IPS-NIHi7 (cell line): ENCODE measurements around the gene CYB5A.
"Not testable (repeated sequence)": the region's sequence is repeated elsewhere in the genome, so short reads cannot be mapped to it uniquely, and the experiment has no call there.

ENCODE experiments used
- DNase-seq: peaks from one replicate; pipeline ENCODE4 v3.0.0; 2012; ENCODE audit warnings: mixed read lengths; ENCODE audit errors: extremely low spot score

CYB5A gene

DNA sequence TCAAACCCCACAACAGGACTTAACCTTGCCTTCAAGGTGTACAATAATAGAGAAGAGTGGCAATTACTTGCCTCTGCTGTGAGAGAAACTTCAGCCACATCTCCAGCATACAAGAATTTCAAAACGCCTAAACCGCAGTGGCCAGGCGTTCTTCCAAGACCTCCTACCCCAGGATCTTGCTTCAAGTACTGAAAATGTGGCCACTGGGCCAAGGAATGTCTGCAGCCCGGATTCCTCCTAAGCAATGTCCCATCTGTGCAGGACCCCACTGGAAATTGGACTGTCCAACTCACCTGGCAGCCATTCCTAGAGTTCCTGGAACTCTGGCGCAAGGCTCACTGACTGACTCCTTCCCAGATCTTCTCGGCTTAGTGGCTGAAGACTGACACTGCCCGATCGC is 2.8 kb upstream of the CYB5A start:
- no peak for DNase-seq

DNA sequence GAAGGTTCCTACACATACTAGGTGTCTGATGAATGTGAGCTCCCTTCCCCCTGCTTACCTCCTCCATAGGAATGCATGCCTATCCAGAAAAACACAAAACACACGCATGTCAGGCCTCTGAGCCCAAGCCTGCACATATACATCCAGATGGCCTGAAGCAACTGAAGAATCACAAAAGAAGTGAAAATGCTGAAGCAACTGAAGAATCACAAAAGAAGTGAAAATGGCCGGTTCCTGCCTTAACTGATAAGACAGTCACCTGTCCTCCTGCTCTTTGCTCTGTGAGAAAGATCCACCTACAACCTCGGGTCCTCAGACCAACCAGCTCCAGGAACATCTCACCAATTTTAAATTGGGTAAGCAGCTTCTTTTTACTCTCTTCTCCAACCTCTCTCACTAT is 1.2 kb upstream of the CYB5A start:
- DNase-seq = not testable (repeated sequence)

DNA sequence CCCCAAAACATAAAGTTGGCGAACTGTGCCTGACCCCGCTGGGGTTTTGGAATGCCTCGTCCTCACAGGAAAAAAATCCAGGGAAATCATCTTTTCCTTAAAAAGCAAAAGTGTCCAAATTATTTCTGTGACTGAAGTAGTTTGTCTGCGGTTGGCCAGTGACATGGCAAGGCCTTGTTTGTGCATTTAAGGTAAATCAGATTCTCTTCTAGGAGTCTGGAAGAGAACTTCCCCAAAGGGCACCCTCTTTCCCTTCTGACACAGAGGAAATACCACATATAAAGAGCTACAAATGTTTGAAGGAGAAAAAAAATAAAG is 737 bp upstream of the CYB5A start:
- no peak for DNase-seq

DNA sequence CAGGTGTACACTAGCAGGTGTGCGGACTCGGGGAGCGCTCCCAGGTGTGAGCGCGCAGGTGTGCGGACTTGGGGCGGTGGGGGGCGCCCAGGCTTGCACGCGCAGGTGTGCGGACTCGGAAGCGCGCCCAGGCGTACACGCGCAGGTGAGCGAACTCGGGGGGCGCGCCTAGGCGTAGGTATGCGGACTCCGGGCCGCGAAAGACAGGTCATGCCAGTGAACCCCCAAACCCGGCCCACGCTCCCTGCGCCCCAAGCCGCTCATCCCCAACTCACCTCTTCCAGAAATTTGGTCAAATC is 342 bp downstream of the CYB5A start:
- DNase-seq = no peak

DNA sequence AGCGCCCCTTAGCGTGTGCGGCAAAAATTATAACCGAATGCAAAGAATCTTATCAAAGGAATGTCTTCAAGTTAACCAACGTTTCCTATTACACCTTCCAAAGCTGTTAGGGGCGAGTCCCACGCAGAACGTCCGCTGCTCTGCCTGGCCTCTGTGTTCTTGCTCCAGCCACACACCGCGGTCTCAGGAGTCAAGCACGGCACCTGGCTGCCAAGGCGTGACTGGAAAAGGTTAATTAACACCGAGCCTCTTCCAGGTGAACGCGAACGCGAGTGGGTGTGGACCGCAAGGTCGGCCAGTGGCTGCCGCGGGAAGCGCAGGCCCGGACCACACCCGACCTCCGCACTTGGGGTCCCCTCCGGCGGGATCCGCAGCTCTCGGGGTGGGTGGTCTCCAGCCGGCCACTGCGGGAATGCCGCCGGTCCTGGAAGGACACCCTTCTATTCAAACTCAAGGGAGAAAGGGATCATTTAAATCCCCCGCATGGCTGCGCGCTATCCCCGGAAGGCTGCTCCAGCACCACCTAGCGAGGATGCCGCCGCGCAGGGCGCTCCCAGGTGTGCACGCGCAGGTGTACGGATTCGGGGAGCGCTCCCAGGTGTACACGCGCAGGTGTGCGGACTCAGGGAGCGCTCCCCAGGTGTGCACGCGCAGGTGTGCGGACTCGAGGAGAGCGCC is 830 bp downstream of the CYB5A start:
- peak; percentile 58 for DNase-seq

- no peak for DNase-seq
Observed at GRCh38 chr18:74290021-74290420, 1.7 kb downstream of the CYB5A start.

- DNase-seq = no peak
Observed at GRCh38 chr18:74289137-74289536, 2.6 kb downstream of the CYB5A start.

DNA sequence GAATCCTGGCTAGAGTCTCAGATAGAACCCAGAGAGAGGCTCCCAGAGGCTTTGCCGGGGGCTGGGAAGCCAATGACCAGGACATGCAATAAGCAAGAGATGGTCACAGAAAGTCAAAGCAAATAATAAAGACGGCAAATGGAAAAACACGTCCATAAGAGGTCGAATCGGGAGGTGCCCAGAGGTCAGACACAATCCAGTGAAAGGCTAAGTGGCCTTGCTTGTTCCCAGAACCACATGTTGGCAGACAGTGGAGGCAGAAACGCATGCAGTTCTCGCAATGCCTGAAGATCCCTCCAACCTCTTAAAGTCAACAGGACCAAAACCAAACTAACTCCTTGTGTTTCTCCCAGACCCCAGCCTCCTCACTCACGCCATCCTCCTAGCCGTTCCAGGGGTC is 3.0 kb downstream of the CYB5A start:
- no peak for DNase-seq

DNA sequence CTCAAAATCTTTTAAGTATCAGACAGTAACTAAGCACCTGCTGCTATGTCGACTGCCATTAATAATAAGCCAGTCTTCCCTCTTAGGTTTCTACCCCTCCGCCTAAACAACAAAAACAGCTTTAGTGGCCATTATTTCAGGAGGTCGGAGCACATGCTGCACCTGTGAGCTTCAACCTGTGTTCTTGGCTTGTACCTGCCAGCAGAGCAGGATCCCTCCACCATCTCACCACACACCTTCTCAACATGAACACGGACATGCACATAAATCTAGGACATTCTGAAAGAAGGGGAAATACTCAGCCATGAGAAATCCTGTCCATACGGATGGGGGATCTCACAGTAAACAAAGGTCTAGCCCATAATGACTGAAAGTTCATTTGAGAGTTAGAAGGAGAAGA is 3.7 kb downstream of the CYB5A start:
- no peak for DNase-seq

DNA sequence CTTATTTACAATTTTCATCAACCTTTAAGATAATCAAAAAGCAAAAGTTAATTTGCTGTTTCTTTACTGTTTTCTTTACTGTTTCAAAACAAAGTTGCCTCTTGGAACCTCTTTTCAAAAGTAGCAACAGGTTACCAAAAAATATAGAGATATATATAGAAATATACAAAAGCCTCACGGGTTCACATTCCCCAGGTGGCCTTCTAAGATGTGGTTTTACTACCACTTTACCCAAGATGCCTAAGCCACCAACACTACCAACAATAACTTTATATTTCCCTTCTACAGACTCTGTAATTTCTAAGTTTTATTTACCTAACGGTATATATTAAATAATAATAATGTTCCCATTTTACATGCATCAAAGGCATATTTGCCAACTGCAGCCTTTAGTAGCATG is 4.9 kb downstream of the CYB5A start:
- DNase-seq = no peak

- DNase-seq = no peak
Observed at GRCh38 chr18:74286106-74286855, 5.5 kb downstream of the CYB5A start.

DNA sequence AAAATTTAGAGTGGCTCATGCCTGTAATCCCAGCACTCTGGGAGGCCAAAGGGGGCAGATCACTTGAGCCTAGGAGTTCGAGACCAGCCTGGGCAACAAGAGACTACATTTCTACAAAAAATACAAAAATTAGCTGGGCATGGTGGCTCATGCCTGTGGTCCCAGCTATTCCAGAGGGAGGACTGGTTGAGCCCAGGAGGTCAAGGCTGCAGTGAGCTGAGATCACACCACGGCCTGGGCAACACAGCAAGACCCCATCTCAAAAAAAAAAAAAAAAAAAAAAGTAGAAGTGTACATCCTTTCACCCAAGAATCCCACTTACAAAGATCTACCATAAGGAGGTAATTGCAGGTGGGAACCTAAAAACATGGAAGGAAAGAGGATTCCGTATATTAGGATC is 6.2 kb downstream of the CYB5A start:
- DNase-seq = not testable (repeated sequence)

DNA sequence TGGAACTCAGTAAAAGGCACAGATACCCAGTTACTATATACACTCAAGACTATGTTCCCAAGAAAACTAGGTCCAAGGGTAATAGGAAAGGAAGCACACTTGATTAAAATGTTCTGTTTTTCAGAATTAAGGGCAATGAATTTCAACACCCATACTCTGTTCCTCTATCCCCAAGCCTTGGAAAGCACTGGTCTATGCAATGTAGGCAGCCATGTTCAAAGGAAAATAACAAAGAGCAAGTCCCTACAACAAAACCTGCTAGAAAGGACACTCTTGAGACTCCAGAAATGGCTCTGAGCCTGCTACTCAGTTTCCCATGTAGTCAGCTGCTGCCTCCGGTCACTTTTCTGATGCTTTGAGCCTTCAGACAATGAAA is 6.8 kb downstream of the CYB5A start:
- DNase-seq = no peak

GRCh38 chr18:74284191-74284979 is 7.4 kb downstream of the CYB5A start:
- DNase-seq = no peak

DNA sequence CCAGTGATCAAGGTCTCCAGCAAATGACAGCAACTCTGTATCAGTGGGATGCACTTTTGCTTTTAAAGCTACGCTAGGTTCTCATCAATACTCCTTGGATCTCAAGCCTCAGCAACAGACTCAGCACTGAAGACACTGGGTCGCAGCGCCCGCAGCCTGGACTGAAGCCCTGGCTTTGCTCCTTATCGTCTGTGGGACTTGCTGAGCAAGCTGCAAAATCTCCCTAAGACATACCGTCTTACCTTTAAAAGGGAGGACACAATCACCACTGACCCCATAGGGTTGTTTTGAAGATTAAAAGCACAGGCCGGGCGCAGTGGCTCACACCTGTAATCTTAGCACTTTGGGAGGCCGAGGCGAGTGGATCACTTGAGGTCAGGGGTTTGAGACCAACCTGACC is 8.1 kb downstream of the CYB5A start:
- no peak for DNase-seq

- DNase-seq = no peak
Observed at GRCh38 chr18:74282755-74283554, 8.8 kb downstream of the CYB5A start.

DNA sequence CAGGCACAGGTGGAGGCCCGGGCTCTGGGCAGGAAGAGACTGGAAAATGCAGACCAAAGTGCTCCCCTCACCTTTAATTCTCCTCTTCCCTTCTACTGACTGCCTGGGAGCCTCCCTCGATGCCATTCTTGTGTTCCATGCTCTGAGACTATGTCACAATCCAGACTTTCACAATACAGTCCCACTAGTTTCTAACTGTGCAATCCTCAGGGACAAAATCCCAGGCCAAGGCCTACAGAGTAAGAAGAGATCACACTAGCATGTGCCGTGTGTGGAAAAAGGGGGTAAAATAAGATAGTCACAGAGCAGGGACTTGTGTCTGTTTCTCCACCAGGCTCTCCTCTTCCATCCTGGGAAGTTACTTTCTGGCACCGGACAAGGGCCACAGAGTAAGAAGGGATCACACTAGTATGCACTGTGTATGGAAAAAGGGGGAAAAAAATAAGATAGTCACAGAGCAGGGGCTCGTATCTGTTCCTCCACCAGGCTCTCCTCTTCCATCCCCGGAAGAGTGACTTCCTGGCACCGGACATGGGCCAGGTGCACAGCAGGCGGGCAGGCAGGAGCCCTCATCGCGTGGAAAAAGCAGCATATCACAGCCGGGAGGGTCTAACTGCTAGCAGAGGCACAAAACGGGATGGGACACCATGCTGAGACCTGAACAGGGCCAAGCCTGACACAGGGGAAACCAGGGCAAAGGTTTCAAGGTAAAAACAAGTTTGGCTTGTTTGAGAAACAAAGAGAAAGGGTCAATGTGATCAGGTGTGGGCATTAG is 9.6 kb downstream of the CYB5A start:
- DNase-seq = peak; percentile 41

DNA sequence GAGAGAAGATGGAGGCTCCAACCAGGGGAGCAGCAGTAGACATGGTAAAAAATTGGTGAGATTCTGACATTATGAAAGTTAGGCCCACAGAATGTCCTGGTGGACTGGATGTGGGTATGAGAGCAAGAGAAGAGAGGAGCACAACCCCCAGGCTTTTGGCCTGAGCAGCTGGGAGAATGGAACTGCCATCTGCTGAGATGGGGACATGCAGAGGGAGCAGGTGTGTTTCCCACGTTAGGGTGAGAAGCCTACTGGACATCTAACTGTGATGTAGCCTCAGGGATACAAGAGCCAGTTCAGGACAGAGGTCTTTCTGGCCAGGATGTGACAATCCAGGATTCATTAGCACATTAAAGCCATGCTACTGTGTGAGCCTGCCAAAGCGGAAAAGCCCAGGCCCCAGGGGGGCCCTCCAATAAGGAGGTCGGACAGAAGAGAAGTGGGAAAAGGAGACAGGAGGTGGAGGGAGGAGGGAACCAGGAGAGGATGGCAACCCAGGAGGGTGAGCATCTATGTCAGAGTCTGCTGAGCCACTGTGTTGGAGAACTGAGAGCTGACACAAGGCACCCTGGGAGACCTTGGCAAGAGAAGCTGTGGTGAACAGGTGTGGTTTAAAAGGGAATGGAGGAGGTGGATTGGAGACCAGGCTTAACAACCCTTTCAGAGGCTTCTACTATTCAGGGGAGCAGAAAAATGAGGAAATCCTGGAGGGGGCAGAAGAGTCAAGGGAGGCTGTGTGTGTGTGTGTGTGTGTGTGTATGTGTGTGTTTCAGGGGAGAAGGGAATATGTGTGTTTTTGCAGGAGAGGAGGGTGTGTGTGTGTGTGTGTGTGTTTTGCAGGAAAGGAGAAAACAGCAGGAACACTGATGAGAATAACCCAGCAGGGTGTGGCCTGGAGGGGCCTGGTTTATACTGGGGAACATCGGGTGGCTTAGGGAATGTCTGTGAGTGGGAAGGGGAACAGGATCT is 10.5 kb downstream of the CYB5A start:
- DNase-seq = peak; percentile 62

- no peak for DNase-seq
Observed at GRCh38 chr18:74278983-74279382, 12.8 kb downstream of the CYB5A start.

GRCh38 chr18:74278058-74278457 is 13.7 kb downstream of the CYB5A start:
- DNase-seq = no peak
